H1 (cell line): ENCODE measurements around the gene ITGB4. TPM values are rescaled to one million over a fixed set of nuclear protein-coding genes. Genes with fewer than 3 reads are reported as not detected.

Experiments
- CTCF ChIA-PET: fragments of 300-600 bp; sonication (Branson Sonifier 250); formaldehyde crosslinking; loops from one replicate; lab custom pipeline; 2021; ENCODE audit not compliant: partially characterized antibody; lab: Charles Lee
- POLR2A ChIA-PET: fragments of 300-600 bp; sonication (Branson Sonifier 250); formaldehyde crosslinking; loops from one replicate; lab custom pipeline; 2021; ENCODE audit warnings: inconsistent platforms; ENCODE audit not compliant: partially characterized antibody; lab: Charles Lee
- DNase-seq, 2 experiments: peaks; one replicate each; pipeline versions ENCODE4 v3.0.0 to v3.0.0-alpha.2; 2010 to 2022; ENCODE audit warnings: low spot score in 2 of 2, low read depth in 1 of 2, mixed read lengths in 1 of 2
- FAIRE-seq: peaks from 2 replicates; lab custom pipeline; 2011; peaks lifted over from hg19 to GRCh38; lab: Jason Lieb, UNC
- H2AFZ ChIP-seq: 2 replicates; pipeline ENCODE4 v1.8.1; 2012; ENCODE audit warnings: low read length, inconsistent platforms
- H2AK5ac ChIP-seq: 2 replicates; pipeline ENCODE4 v1.6.1; 2013; ENCODE audit warnings: low read depth, low read length
- H2BK120ac ChIP-seq: replicated peaks from 2 replicates; pipeline ENCODE3; 2013; ENCODE audit warnings: low read depth, low read length, inconsistent platforms
- H2BK12ac ChIP-seq: 2 replicates; pipeline ENCODE4 v1.6.1; 2013; ENCODE audit warnings: low read depth, low read length
- H2BK15ac ChIP-seq: 2 replicates; pipeline ENCODE4 v1.6.1; 2013; ENCODE audit warnings: low read length
- H2BK20ac ChIP-seq: 2 replicates; pipeline ENCODE4 v1.6.1; 2013; ENCODE audit warnings: low read length
- H2BK5ac ChIP-seq: 2 replicates; pipeline ENCODE4 v1.6.1; 2013; ENCODE audit warnings: low read depth, low read length
- H3K14ac ChIP-seq: 2 replicates; pipeline ENCODE4 v1.6.1; 2013; ENCODE audit warnings: inconsistent platforms; ENCODE audit not compliant: insufficient read length
- H3K18ac ChIP-seq: 2 replicates; pipeline ENCODE4 v1.6.1; 2013; ENCODE audit warnings: low read length; ENCODE audit errors: extremely low read depth
- H3K23ac ChIP-seq: 2 replicates; pipeline ENCODE4 v1.6.1; 2013; ENCODE audit warnings: inconsistent platforms; ENCODE audit not compliant: insufficient read length
- H3K23me2 ChIP-seq: 2 replicates; pipeline ENCODE4 v1.6.1; 2013; ENCODE audit warnings: low read depth, low read length
- H3K27ac ChIP-seq: 2 replicates; pipeline ENCODE4 v1.6.1; 2011; ENCODE audit warnings: low read depth, low read length, inconsistent platforms
- H3K27me3 ChIP-seq, 4 experiments: replicated peaks in 1 of 4; 1 replicate in 1 of 4; 2 replicates in 3 of 4; pipeline versions ENCODE4 v1.6.1 to v1.8.1; 2011 to 2013; ENCODE audit warnings: low read length in 3 of 4, mild to moderate bottlenecking in 3 of 4, inconsistent platforms in 2 of 4, mixed read lengths in 2 of 4, moderate library complexity in 1 of 4; ENCODE audit not compliant: control insufficient read depth in 3 of 4, insufficient read depth in 3 of 4; ENCODE audit errors: extremely low read depth in 1 of 4
- H3K36me3 ChIP-seq, 4 experiments: 2 replicates each; pipeline versions ENCODE4 v1.6.1 to v1.8.1; 2011 to 2013; ENCODE audit warnings: mild to moderate bottlenecking in 4 of 4, low read length in 3 of 4, moderate library complexity in 2 of 4, control low read depth in 1 of 4, inconsistent platforms in 1 of 4; ENCODE audit not compliant: insufficient read depth in 4 of 4, control insufficient read depth in 2 of 4
- H3K4ac ChIP-seq: replicated peaks from 2 replicates; pipeline ENCODE3; 2013; ENCODE audit warnings: low read length, low read depth, mixed read lengths, inconsistent platforms; ENCODE audit not compliant: insufficient read length
- H3K4me1 ChIP-seq, 4 experiments: replicated peaks in 1 of 4; 1 replicate in 1 of 4; 2 replicates in 3 of 4; pipeline versions ENCODE4 v1.6.1 to v1.8.1; 2011 to 2013; ENCODE audit warnings: low read length in 3 of 4, inconsistent platforms in 2 of 4, mixed read lengths in 1 of 4; ENCODE audit not compliant: insufficient read depth in 4 of 4, control insufficient read depth in 3 of 4
- H3K4me2 ChIP-seq, 2 experiments: 2 replicates each; pipeline versions ENCODE4 v1.6.1 to v1.8.1; 2011 to 2013; ENCODE audit warnings: low read depth in 2 of 2, low read length in 2 of 2, control low read depth in 1 of 2, inconsistent platforms in 1 of 2, mild to moderate bottlenecking in 1 of 2; ENCODE audit not compliant: insufficient read depth in 1 of 2
- H3K4me3 ChIP-seq, 4 experiments: fragments of 200-600, 300-600 bp in 1 of 4; sonication (generic), shearing (Covaris generic), sonication (Bioruptor Twin) in 1 of 4; 2 replicates each; pipeline versions ENCODE4 v1.5.1 to v1.8.1; 2011 to 2016; ENCODE audit warnings: low read length in 4 of 4, low read depth in 3 of 4, control low read depth in 2 of 4, inconsistent platforms in 2 of 4, mild to moderate bottlenecking in 2 of 4, mixed read lengths in 1 of 4, moderate library complexity in 1 of 4; ENCODE audit not compliant: insufficient read depth in 2 of 4; ENCODE audit errors: extremely low read depth in 1 of 4
- H3K56ac ChIP-seq: replicated peaks from 2 replicates; pipeline ENCODE3; 2013; ENCODE audit warnings: low read depth, mild to moderate bottlenecking, mixed read lengths, low read length, inconsistent platforms; ENCODE audit not compliant: insufficient read length
- H3K79me1 ChIP-seq: 2 replicates; pipeline ENCODE4 v1.6.1; 2013; ENCODE audit warnings: low read depth, low read length, control low read depth
- H3K79me2 ChIP-seq, 2 experiments: 2 replicates each; pipeline versions ENCODE4 v1.6.1 to v1.8.1; 2012 to 2013; ENCODE audit warnings: low read length in 2 of 2, mild to moderate bottlenecking in 2 of 2, inconsistent platforms in 1 of 2; ENCODE audit not compliant: insufficient read depth in 2 of 2, control insufficient read depth in 1 of 2
- H3K9ac ChIP-seq, 4 experiments: replicated peaks in 1 of 4; 1 replicate in 1 of 4; 2 replicates in 3 of 4; pipeline versions ENCODE4 v1.6.1 to v1.8.1; 2011 to 2013; ENCODE audit warnings: low read depth in 3 of 4, low read length in 3 of 4, control low read depth in 2 of 4, mild to moderate bottlenecking in 2 of 4, moderate library complexity in 2 of 4, inconsistent platforms in 1 of 4; ENCODE audit errors: extremely low read depth in 1 of 4
- H3K9me3 ChIP-seq, 2 experiments: 2 replicates each; pipeline versions ENCODE4 v1.6.1 to v1.8.1; 2012 to 2013; ENCODE audit warnings: mild to moderate bottlenecking in 2 of 2, moderate library complexity in 2 of 2, control low read depth in 1 of 2, inconsistent platforms in 1 of 2, low read depth in 1 of 2, low read length in 1 of 2, mixed read lengths in 1 of 2; ENCODE audit not compliant: insufficient read depth in 2 of 2
- H4K20me1 ChIP-seq, 2 experiments: replicated peaks in 1 of 2; 2 replicates each; pipeline versions ENCODE3 to v1.8.1; 2011 to 2013; ENCODE audit warnings: inconsistent platforms in 2 of 2, low read length in 2 of 2, mild to moderate bottlenecking in 1 of 2; ENCODE audit not compliant: insufficient read depth in 2 of 2, control insufficient read depth in 1 of 2
- H4K5ac ChIP-seq: 2 replicates; pipeline ENCODE4 v1.6.1; 2013; ENCODE audit warnings: low read length, low read depth, mixed read lengths, inconsistent platforms; ENCODE audit not compliant: insufficient read length
- H4K8ac ChIP-seq: 2 replicates; pipeline ENCODE4 v1.8.0; 2013; ENCODE audit warnings: mild to moderate bottlenecking, moderate library complexity, low read length, inconsistent platforms; ENCODE audit not compliant: insufficient read depth; ENCODE audit errors: extremely low read depth
- H4K91ac ChIP-seq: replicated peaks from 2 replicates; pipeline ENCODE3; 2013; ENCODE audit warnings: low read length, mixed read lengths, inconsistent platforms; ENCODE audit not compliant: insufficient read length
- CHD1 ChIP-seq: IDR thresholded peaks from 2 replicates; pipeline ENCODE4 v1.6.1; 2012; ENCODE audit warnings: low read depth, low read length, improper control_type of control experiment
- EGR1 ChIP-seq: IDR thresholded peaks from 2 replicates; pipeline ENCODE4 v1.6.1; 2011; ENCODE audit warnings: low read depth, low read length, borderline replicate concordance
- EZH2 ChIP-seq: fragments of 200-600 bp; sonication (generic); IDR thresholded peaks from 2 replicates; pipeline ENCODE4 v1.7.1; 2012; ENCODE audit warnings: low read depth, mild to moderate bottlenecking, moderate library complexity, low read length, inconsistent platforms; ENCODE audit not compliant: severe bottlenecking
- KDM4A ChIP-seq: IDR thresholded peaks from one replicate; pipeline ENCODE4 v1.7.1; 2012; ENCODE audit warnings: low read depth, mild to moderate bottlenecking, moderate library complexity, low read length, inconsistent platforms; ENCODE audit not compliant: severe bottlenecking
- KDM5A ChIP-seq: fragments of 200-600 bp; IDR thresholded peaks from 2 replicates; pipeline ENCODE4 v1.7.1; 2012; ENCODE audit warnings: mild to moderate bottlenecking, low read length, inconsistent platforms, mixed read lengths
- POU5F1 ChIP-seq: IDR thresholded peaks from 2 replicates; pipeline ENCODE4 v1.6.1; 2011; ENCODE audit warnings: low read depth, mild to moderate bottlenecking, low read length, moderate library complexity
- ZNF274 ChIP-seq: IDR thresholded peaks from 2 replicates; pipeline ENCODE4 v1.7.0; 2012; ENCODE audit warnings: low read length, borderline replicate concordance; ENCODE audit errors: extremely low read depth
- WGBS, 2 experiments: shearing (Covaris generic) in 1 of 2; methylation state at CpG; one replicate each; pipeline versions ENCODE4 v1.1.6 to v1.1.7; 2013 to 2015; ENCODE audit warnings: low lambda C conversion rate in 2 of 2, mixed read lengths in 2 of 2, inconsistent platforms in 1 of 2, low coverage in 1 of 2, missing lambda C conversion rate in 1 of 2; ENCODE audit not compliant: insufficient replicate concordance in 2 of 2, insufficient coverage in 1 of 2, insufficient read length in 1 of 2; ENCODE audit errors: extremely low coverage in 1 of 2, missing lambda C conversion rate in 1 of 2; 5-methylcytosine and 5-hydroxymethylcytosine counted together
- polyA plus RNA-seq, 7 experiments: library from polyadenylated mRNA; depleted of rRNA in 3 of 7; stranded (reverse) in 5 of 7; unstranded in 2 of 7; fragments of >200 nt in 5 of 7; fragments of 200-250 nt in 2 of 7; gene quantifications; 1 replicate in 5 of 7; 2 replicates in 1 of 7; 4 replicates in 1 of 7; pipeline versions ENCODE4 v1.2.1 to v1.2.3, GENCODE V29; 2011 to 2013; ENCODE audit warnings: missing spikeins in 2 of 7, mixed read lengths in 2 of 7
- total RNA-seq: library from RNA; stranded (reverse); fragmentation: NEBNext Ultra II Directional; extraction: Animal tissue kit (Norgen Biotek cat#: 25700); gene quantifications from 2 replicates; pipeline ENCODE4 v1.2.1, GENCODE V29; 2021
- TF ChIP-seq, protein P1 (sequence below): IDR thresholded peaks from 2 replicates; pipeline ENCODE4 v1.6.1; 2012; ENCODE audit warnings: inconsistent platforms

Gene ITGB4
- total and polyA plus RNA-seq, 2 of the 8 experiments (the other 6 are each of a cell fraction or from before 2014, with no cell fraction given) = 5.2 to 5.6 TPM

GRCh38 chr17:75721463-75722011 is 278 bp downstream of the ITGB4 start:
- 0 out of 7 replicates have a peak overlapping the region, but pooled peaks of 1 of the 4 experiments have one; percentile 5 for H3K9ac ChIP-seq
- H2AK5ac ChIP-seq = no peak overlapping the region; the same call in 1 of the 2 replicates
- peaks cover 0 to 8% (median 4%) of the 10 kb centered on the region in 4 experiments; a peak in 3 of 7 replicates for H3K4me1 ChIP-seq
- TF ChIP-seq EZH2 (no peak), POU5F1 (no peak), CHD1 (no peak), EGR1 (no peak), KDM5A (no peak), ZNF274 (no peak), KDM4A (peak; percentile 12)
- TF ChIP-seq, protein P1, sequence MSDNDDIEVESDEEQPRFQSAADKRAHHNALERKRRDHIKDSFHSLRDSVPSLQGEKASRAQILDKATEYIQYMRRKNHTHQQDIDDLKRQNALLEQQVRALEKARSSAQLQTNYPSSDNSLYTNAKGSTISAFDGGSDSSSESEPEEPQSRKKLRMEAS = no peak
- H2BK15ac ChIP-seq = no peak overlapping the region; the same call in 1 of the 2 replicates
- 28% methylated on average over 13 of the region's 33 CpGs; no CpG with 5 or more reads in 1 of the 2 experiments for WGBS, 2 experiments
- H2BK20ac ChIP-seq = no peak overlapping the region
- DNase-seq (peak in 1 of 2 experiments; percentile 54), FAIRE-seq (no peak)
- CTCF ChIA-PET = interaction anchor here (0.6 to 3.0 kb wide), 13 partner anchors 10 to 265 kb away, joined by 3 to 31 read pairs (median 7); no protein-coding TSS in a partner anchor
- H4K5ac ChIP-seq = no peak overlapping the region
- H3K14ac ChIP-seq = no peak overlapping the region
- no peaks in the 10 kb centered on the region for H3K79me2 ChIP-seq
- H3K27me3 ChIP-seq = peaks cover 4 to 30% (median 17%) of the 10 kb centered on the region in 4 experiments; a peak in 6 of 7 replicates
- H3K27ac ChIP-seq = no peak overlapping the region
- POLR2A ChIA-PET = interaction anchor here (0.8 to 7.1 kb wide), 8 partner anchors 8 to 65 kb away, joined by 3 to 45 read pairs (median 6); partner anchors contain the start of gene RECQL5
- H2BK120ac ChIP-seq = no peak overlapping the region
- no peaks in the 10 kb centered on the region for H3K36me3 ChIP-seq
- H4K8ac ChIP-seq = peak overlapping the region; percentile 35; the same call in 1 of the 2 replicates
- H3K4ac ChIP-seq = no peak overlapping the region
- H3K23ac ChIP-seq = no peak overlapping the region
- H3K56ac ChIP-seq = no peak overlapping the region
- H3K4me2 ChIP-seq = peak overlapping the region; percentile 70 to 86
- no peak overlapping the region for H2BK5ac ChIP-seq
- H3K4me3 ChIP-seq = peak overlapping the region; percentile 47 to 74 (median 50)
- H3K79me1 ChIP-seq = no peaks in the 10 kb centered on the region
- peak overlapping the region; percentile 9; the same call in 1 of the 2 replicates for H2BK12ac ChIP-seq
- no peaks in the 10 kb centered on the region for H3K9me3 ChIP-seq
- H4K20me1 ChIP-seq = no peaks in the 10 kb centered on the region
- peak overlapping the region; percentile 53 for H4K91ac ChIP-seq
- H3K23me2 ChIP-seq = peaks cover 11% of the 10 kb centered on the region; the same call in 1 of the 2 replicates
- peak overlapping the region; percentile 60; the same call in 1 of the 2 replicates for H3K18ac ChIP-seq
- peak overlapping the region; percentile 73; the same call in 1 of the 2 replicates for H2AFZ ChIP-seq
